GM18505 (cell line): ENCODE results near the gene TOP1.

ENCODE experiments used
- ATAC-seq: cut with Tn5 transposase; IDR thresholded peaks from one replicate; pipeline ENCODE4 v1.9.1; 2021; ENCODE audit not compliant: unreplicated experiment
- POLR2A ChIP-seq: IDR thresholded peaks from 4 replicates; pipeline ENCODE4 v1.6.1; 2011; ENCODE audit warnings: borderline replicate concordance; ENCODE audit not compliant: insufficient read depth, insufficient read length; ENCODE audit errors: extremely low read depth

The TOP1 gene

DNA sequence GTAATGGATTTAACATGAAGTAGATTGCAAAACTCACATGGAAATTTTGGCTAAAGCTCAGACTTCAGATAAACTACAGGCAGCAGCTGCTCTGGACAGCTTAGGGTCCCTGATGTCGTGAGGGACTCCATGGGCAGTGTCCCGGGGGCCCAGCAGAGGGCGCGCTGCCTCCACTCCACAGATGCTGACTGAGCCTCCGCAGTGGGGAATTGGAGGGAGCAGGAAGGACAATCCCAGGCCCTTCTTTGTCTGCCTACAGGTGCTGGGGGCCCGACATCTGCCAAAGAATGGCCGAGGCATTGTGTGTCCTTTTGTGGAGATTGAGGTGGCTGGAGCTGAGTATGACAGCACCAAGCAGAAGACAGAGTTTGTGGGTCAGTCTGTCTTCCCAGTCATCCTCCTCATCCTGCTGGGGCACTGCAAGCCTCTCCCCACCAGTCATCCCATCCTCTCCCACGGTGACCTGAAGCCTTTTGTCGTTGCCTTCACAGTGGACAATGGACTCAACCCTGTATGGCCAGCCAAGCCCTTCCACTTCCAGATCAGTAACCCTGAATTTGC lies 144.6 kb downstream of the TOP1 start:
- no peak for TF ChIP-seq POLR2A
- no peak for ATAC-seq

DNA sequence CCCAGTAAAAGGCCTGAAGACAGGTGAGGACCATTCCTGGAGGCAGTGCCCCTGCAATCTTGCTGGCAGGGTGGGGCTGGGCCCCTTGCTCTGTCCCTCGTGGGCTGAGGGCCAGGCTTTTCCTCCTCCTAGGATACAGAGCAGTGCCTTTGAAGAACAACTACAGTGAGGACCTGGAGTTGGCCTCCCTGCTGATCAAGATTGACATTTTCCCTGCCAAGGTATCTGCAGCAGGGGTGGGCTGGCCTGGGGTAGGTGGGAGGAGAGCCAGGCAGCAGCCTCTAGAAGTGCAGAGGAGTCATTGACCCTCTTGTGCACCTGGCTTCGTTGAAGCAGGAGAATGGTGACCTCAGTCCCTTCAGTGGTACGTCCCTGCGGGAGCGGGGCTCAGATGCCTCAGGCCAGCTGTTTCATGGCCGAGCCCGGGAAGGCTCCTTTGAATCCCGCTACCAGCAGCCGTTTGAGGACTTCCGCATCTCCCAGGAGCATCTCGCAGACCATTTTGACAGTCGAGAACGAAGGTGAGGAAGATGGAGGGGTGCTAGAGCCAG lies 145.2 kb downstream of the TOP1 start:
- TF ChIP-seq POLR2A, result no peak
- no peak for ATAC-seq
